GM12891 (cell line): ENCODE results near the gene NRG2.

Source experiments
- PAX5 ChIP-seq: IDR thresholded peaks from 2 replicates; pipeline ENCODE4 v1.6.1; 2011; ENCODE audit warnings: low read length, moderate library complexity, mild to moderate bottlenecking; ENCODE audit not compliant: insufficient read depth, severe bottlenecking
- POLR2A ChIP-seq: IDR thresholded peaks from 2 replicates; pipeline ENCODE4 v1.6.1; 2011; ENCODE audit warnings: low read depth, low read length, control low read depth
- POLR2AphosphoS5 ChIP-seq: IDR thresholded peaks from 2 replicates; pipeline ENCODE4 v1.6.1; 2011; ENCODE audit warnings: low read depth, low read length, control low read depth

- TF ChIP-seq POLR2AphosphoS5 = no peak
- no peak for TF ChIP-seq POLR2A
- TF ChIP-seq PAX5 = no peak
Measured at GRCh38 chr5:139903450-139903794, 139.7 kb downstream of the NRG2 start.
